WERI-Rb-1 (cell line): ENCODE results near the gene TMEM81.

Experiments used
- DNase-seq: peaks from one replicate; pipeline ENCODE4 v3.0.0-alpha.2; 2020
- H3K27ac ChIP-seq: fragments of 250-450 bp; sonication (Bioruptor Pico); 2 replicates; pipeline ENCODE4 v1.5.1; 2020; ENCODE audit warnings: mild to moderate bottlenecking, moderate library complexity
- H3K27me3 ChIP-seq: fragments of 250-450 bp; sonication (Bioruptor Pico); 2 replicates; pipeline ENCODE4 v1.5.1; 2021; ENCODE audit warnings: mild to moderate bottlenecking, low read depth, moderate library complexity; ENCODE audit not compliant: insufficient read depth, severe bottlenecking
- H3K36me3 ChIP-seq: fragments of 250-450 bp; sonication (Bioruptor Pico); 2 replicates; pipeline ENCODE4 v1.5.1; 2020; ENCODE audit warnings: mild to moderate bottlenecking, moderate library complexity
- H3K4me3 ChIP-seq: 2 replicates; pipeline ENCODE4 v1.5.1; 2011; ENCODE audit warnings: low read depth, mild to moderate bottlenecking, control low read depth, low read length
- H3K9me3 ChIP-seq: fragments of 250-450 bp; sonication (Bioruptor Pico); 2 replicates; pipeline ENCODE4 v1.5.1; 2021; ENCODE audit warnings: mild to moderate bottlenecking, moderate library complexity; ENCODE audit not compliant: severe bottlenecking
- CTCF ChIP-seq: IDR thresholded peaks from 2 replicates; pipeline ENCODE4 v1.5.1; 2011; ENCODE audit warnings: low read depth, mild to moderate bottlenecking, control low read depth, inconsistent platforms, low read length

TMEM81 gene

GRCh38 chr1:205045146-205045545 is 39.1 kb downstream of the TMEM81 start:
- TF ChIP-seq CTCF, result no peak
- H3K4me3 ChIP-seq, result no peak overlapping the region
- H3K9me3 ChIP-seq, result no peaks in the 10 kb centered on the region
- DNase-seq, result no peak
- H3K36me3 ChIP-seq, result no peaks in the 10 kb centered on the region
- no peaks in the 10 kb centered on the region for H3K27me3 ChIP-seq
- no peak overlapping the region for H3K27ac ChIP-seq

- H3K27ac ChIP-seq, result no peak overlapping the region
- no peak for TF ChIP-seq CTCF
- H3K4me3 ChIP-seq, result no peak overlapping the region
- no peaks in the 10 kb centered on the region for H3K9me3 ChIP-seq
- DNase-seq, result no peak
- H3K27me3 ChIP-seq, result no peaks in the 10 kb centered on the region
- no peaks in the 10 kb centered on the region for H3K36me3 ChIP-seq
These were observed 39.5 kb downstream of the TMEM81 start for GRCh38 chr1:205044741-205045140.

- H3K27me3 ChIP-seq, result no peaks in the 10 kb centered on the region
- DNase-seq, result no peak
These were observed 40.4 kb downstream of the TMEM81 start for GRCh38 chr1:205043866-205044265.

GRCh38 chr1:205042911-205043806 is 41.1 kb downstream of the TMEM81 start, which contains the start of gene CNTN2:
Gene CNTN2, plus strand, starts transcription at chr1:205043212. Its CDS starts 9,974 bp downstream, at chr1:205053186.
- DNase-seq, result no peak
- no peak within 1 kb of the TSS for H3K4me3 ChIP-seq

More at GRCh38 chr1:205043866-205044265, 40.4 kb downstream of the TMEM81 start:
- no peak overlapping the region for H3K4me3 ChIP-seq
- no peak overlapping the region for H3K27ac ChIP-seq
- H3K36me3 ChIP-seq, result no peaks in the 10 kb centered on the region
- H3K9me3 ChIP-seq, result no peaks in the 10 kb centered on the region
- no peak for TF ChIP-seq CTCF

GRCh38 chr1:205041998-205042910 is 42.0 kb downstream of the TMEM81 start:
- H3K36me3 ChIP-seq, result no peaks in the 10 kb centered on the region
- H3K9me3 ChIP-seq, result no peaks in the 10 kb centered on the region
- no peaks in the 10 kb centered on the region for H3K27me3 ChIP-seq
- no peak overlapping the region for H3K27ac ChIP-seq
- no peak overlapping the region for H3K4me3 ChIP-seq
- no peak for TF ChIP-seq CTCF
- DNase-seq, result no peak

More at GRCh38 chr1:205042911-205043806, 41.1 kb downstream of the TMEM81 start, which contains the start of gene CNTN2:
- Histone ChIP-seq H3K27me3 (no peaks in the 10 kb centered on the region), H3K36me3 (no peaks in the 10 kb centered on the region), H3K9me3 (no peaks in the 10 kb centered on the region), H3K27ac (no peak within 1 kb of the TSS)
- no peak for TF ChIP-seq CTCF
